ENCODE results near the gene EGFL7. TPM values are rescaled to one million over a fixed set of nuclear protein-coding genes. Genes with fewer than 3 reads are reported as not detected.

Gene EGFL7
- total and polyA plus RNA-seq, 4 donors: 128 to 379 (median 226) TPM

DNA sequence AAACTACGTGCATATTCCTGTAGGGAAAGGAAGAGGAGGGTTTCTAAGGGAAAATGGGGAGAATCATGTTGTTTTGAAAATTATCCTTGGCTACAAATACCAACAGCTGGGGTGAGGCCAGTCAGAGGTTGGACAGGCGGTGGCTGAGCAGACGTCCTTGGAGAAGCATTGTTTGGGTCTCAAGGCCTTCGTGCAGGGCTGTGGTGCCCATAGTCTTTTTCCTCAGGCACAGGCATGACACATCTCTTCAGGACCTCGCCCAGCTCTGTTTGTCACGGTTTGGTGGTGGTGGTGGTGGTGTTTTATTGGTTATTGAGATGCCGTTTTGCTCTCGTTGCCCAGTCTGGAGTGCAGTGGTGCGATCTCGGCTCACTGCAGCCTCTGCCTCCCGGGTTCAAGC is 27.8 kb upstream of the EGFL7 start:
- Histone ChIP-seq H3K4me1 (ENCODE audit: control insufficient read depth in 5 of 5, insufficient read depth in 5 of 5, low read length in 5 of 5) (peaks cover 0 to 12% (median 7%) of the 10 kb centered on the region in 5 donors), H3K9ac (ENCODE audit: insufficient read depth in 1 of 2, low read length in 2 of 2) (no peak overlapping the region), H3K27ac (ENCODE audit: low read depth in 1 of 2, low read length in 1 of 2) (no peak overlapping the region), H3K27me3 (ENCODE audit: control insufficient read depth in 3 of 3, insufficient read depth in 3 of 3, low read length in 2 of 3) (no peaks in the 10 kb centered on the region), H3K4me3 (no peak overlapping the region), H3K9me3 (ENCODE audit: control insufficient read depth in 4 of 4, insufficient read depth in 3 of 4, low read length in 3 of 4) (no peaks in the 10 kb centered on the region), H3K36me3 (ENCODE audit: control insufficient read depth in 4 of 4, insufficient read depth in 4 of 4, low read length in 4 of 4) (no peaks in the 10 kb centered on the region)
- no peak for DNase-seq
- TF ChIP-seq, protein P1, sequence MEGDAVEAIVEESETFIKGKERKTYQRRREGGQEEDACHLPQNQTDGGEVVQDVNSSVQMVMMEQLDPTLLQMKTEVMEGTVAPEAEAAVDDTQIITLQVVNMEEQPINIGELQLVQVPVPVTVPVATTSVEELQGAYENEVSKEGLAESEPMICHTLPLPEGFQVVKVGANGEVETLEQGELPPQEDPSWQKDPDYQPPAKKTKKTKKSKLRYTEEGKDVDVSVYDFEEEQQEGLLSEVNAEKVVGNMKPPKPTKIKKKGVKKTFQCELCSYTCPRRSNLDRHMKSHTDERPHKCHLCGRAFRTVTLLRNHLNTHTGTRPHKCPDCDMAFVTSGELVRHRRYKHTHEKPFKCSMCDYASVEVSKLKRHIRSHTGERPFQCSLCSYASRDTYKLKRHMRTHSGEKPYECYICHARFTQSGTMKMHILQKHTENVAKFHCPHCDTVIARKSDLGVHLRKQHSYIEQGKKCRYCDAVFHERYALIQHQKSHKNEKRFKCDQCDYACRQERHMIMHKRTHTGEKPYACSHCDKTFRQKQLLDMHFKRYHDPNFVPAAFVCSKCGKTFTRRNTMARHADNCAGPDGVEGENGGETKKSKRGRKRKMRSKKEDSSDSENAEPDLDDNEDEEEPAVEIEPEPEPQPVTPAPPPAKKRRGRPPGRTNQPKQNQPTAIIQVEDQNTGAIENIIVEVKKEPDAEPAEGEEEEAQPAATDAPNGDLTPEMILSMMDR (IDR thresholded peaks at IDR 0.05; ENCODE audit: control extremely low read depth, extremely low read depth): no peak
- WGBS, 2 donors: 81 to 89% methylated on average over 11 of the region's 11 CpGs
- no peak for ATAC-seq (ENCODE audit: insufficient read depth, low FRiP score)

DNA sequence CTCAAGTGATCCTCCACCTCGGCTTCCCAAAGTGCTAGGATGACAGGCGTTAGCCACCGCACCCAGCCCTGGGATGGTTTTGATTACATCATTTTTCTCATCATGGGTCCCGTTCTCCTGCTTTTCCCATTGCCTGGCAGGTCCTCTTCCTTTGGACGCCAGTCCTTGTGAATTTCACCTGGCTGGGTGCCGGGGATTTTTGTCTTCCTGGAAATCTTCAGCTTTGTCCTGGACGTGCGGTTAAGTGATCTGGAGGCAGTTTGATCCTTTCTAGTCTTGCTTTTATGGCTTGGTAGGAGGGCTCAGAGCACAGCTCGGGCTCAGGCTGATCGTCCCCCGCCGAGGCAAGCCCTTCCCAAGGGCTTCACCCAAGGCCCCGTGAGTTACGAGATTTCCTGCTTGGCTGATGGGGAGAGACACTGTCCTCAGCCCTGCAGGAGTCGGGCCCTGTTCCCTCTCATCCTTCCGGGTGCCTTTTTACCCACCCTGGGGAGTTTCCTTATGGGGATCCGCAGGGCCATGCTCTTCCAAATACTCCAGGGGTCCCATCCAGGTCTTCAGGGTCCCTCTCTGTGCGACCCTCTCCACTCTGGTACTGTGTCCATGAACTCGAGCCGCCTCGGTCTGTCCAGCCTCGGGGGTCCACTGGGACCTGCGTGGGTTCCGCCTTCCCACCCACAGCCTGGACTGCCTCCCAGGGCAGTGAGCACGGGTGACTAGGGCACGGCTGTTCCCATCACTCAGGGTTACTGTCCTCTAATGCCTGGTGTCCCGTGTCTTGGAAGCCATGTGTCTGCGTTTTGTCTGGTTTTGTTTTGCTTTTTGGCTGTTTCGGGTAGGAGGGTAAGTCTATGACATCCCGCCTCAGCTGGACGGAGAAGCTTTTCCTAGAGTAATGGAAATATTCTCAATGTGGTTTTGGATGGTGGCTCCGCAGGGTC is 22.3 kb upstream of the EGFL7 start:
- DNase-seq: no peak
- Histone ChIP-seq H3K4me1 (ENCODE audit: control insufficient read depth in 5 of 5, insufficient read depth in 5 of 5, low read length in 5 of 5) (peaks cover 0 to 13% (median 4%) of the 10 kb centered on the region in 5 donors), H3K9ac (ENCODE audit: insufficient read depth in 1 of 2, low read length in 2 of 2) (no peak overlapping the region), H3K9me3 (ENCODE audit: control insufficient read depth in 4 of 4, insufficient read depth in 3 of 4, low read length in 3 of 4) (no peaks in the 10 kb centered on the region), H3K36me3 (ENCODE audit: control insufficient read depth in 4 of 4, insufficient read depth in 4 of 4, low read length in 4 of 4) (no peaks in the 10 kb centered on the region), H3K4me3 (no peak overlapping the region), H3K27ac (ENCODE audit: low read depth in 1 of 2, low read length in 1 of 2) (peak overlapping the region; percentile 0 to 17), H3K27me3 (ENCODE audit: control insufficient read depth in 3 of 3, insufficient read depth in 3 of 3, low read length in 2 of 3) (no peaks in the 10 kb centered on the region)
- TF ChIP-seq, protein P1 (IDR thresholded peaks at IDR 0.05; ENCODE audit: control extremely low read depth, extremely low read depth): no peak
- no peak for ATAC-seq (ENCODE audit: insufficient read depth, low FRiP score)
- WGBS, 2 donors: 76 to 84% methylated on average over 32 of the region's 32 CpGs

DNA sequence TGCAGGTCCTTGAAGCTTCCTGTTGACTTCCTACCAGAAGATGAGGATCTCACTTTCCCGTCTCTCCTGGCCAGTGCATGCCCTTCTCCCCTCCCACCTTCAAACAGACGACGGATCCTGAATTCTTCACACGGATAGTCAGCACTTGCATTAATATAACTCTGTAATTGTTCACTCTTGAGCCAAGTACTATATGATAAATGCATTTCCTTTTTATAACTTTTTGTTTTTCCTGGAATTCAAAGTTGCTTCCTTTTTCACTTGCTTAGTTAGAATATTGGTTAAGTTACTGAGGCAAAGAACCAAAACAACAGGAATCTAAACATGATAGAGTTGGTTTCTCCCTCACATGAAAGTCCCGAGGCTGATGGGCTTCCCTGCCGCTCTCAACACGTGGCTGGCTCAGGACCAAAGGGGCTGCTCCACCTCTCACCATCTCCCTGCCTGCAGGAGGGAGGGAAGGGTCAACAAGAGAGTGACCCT is 20.2 kb upstream of the EGFL7 start:
- Histone ChIP-seq H3K27me3 (ENCODE audit: control insufficient read depth in 3 of 3, insufficient read depth in 3 of 3, low read length in 2 of 3) (no peaks in the 10 kb centered on the region), H3K4me1 (ENCODE audit: control insufficient read depth in 5 of 5, insufficient read depth in 5 of 5, low read length in 5 of 5) (peaks cover 0 to 22% (median 4%) of the 10 kb centered on the region in 5 donors), H3K27ac (ENCODE audit: low read depth in 1 of 2, low read length in 1 of 2) (peak overlapping the region in 1 of 2 donors; percentile 7), H3K4me3 (no peak overlapping the region), H3K9ac (ENCODE audit: insufficient read depth in 1 of 2, low read length in 2 of 2) (no peak overlapping the region), H3K36me3 (ENCODE audit: control insufficient read depth in 4 of 4, insufficient read depth in 4 of 4, low read length in 4 of 4) (no peaks in the 10 kb centered on the region), H3K9me3 (ENCODE audit: control insufficient read depth in 4 of 4, insufficient read depth in 3 of 4, low read length in 3 of 4) (no peaks in the 10 kb centered on the region)
- ATAC-seq (ENCODE audit: insufficient read depth, low FRiP score): no peak
- WGBS, 2 donors: 41 to 65% methylated on average over 7 of the region's 7 CpGs
- TF ChIP-seq, protein P1 (IDR thresholded peaks at IDR 0.05; ENCODE audit: control extremely low read depth, extremely low read depth): no peak
- peak in 1 of 3 donors; percentile 53 for DNase-seq
